Nephron (organoid): ENCODE data around the gene SQOR.

Experiments
- H3K27ac Mint-ChIP-seq, 3 experiments: 2 replicates each; pipeline ENCODE4 v1.8.0; 2020; ENCODE audit warnings: mixed read lengths in 3 of 3, mild to moderate bottlenecking in 2 of 3, moderate library complexity in 1 of 3
- H3K27me3 Mint-ChIP-seq: 2 replicates; pipeline ENCODE4 v1.8.0; 2021; ENCODE audit warnings: low read depth, mild to moderate bottlenecking, moderate library complexity, mixed read lengths
- H3K36me3 Mint-ChIP-seq: 2 replicates; pipeline ENCODE4 v1.8.0; 2020; ENCODE audit warnings: low read depth, mixed read lengths
- H3K4me1 Mint-ChIP-seq: 2 replicates; pipeline ENCODE4 v1.8.0; 2020; ENCODE audit warnings: mixed read lengths
- H3K4me3 Mint-ChIP-seq, 3 experiments: 2 replicates each; pipeline ENCODE4 v1.8.0; 2020; ENCODE audit warnings: mild to moderate bottlenecking in 3 of 3, mixed read lengths in 3 of 3, moderate library complexity in 2 of 3
- H3K9me3 Mint-ChIP-seq: 2 replicates; pipeline ENCODE4 v1.8.0; 2020; ENCODE audit warnings: mixed read lengths
- CTCF ChIP-seq, 3 experiments: fragments of 200-600 bp; sonication (generic); IDR thresholded peaks; one replicate each; pipeline ENCODE4 v1.5.0; 2021; ENCODE audit warnings: antibody characterized with exemption in 3 of 3; ENCODE audit not compliant: unreplicated experiment in 3 of 3

The SQOR gene

GRCh38 chr15:45616901-45617323 lies 17.9 kb upstream of the SQOR start:
- no peaks in the 10 kb centered on the region for H3K4me1 Mint-ChIP-seq
- no peak for TF ChIP-seq CTCF (IDR thresholded peaks at IDR 0.05; ENCODE audit: unreplicated experiment in 3 of 3)

DNA sequence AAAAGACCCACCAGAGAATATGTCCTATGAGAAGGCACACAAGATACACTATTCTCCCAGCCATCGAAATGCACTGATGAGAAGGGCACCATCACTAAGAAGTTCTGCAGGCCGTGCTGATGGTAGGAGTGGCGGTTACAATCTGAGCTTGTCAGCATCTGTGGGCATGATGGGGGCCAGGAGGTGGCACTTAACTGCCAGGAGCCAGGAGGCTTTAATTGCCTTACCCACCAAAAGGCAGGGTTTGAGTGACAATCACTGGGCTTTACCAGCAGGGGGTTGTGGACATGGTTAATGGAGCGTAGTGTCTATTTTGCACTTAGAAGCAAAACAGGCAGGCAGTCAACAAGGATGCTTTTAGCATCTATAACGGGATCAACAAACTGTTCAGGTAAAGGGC lies 16.0 kb upstream of the SQOR start:
- Mint-ChIP-seq H3K36me3 (no peaks in the 10 kb centered on the region), H3K27ac (no peak overlapping the region), H3K27me3 (peaks cover 5% of the 10 kb centered on the region), H3K9me3 (peaks cover 9% of the 10 kb centered on the region), H3K4me1 (no peaks in the 10 kb centered on the region), H3K4me3 (no peak overlapping the region)
- no peak for TF ChIP-seq CTCF (IDR thresholded peaks at IDR 0.05; ENCODE audit: unreplicated experiment in 3 of 3)

More at GRCh38 chr15:45616901-45617323, 17.9 kb upstream of the SQOR start:
- no peak overlapping the region for H3K27ac Mint-ChIP-seq
- H3K4me3 Mint-ChIP-seq, result no peak overlapping the region
- no peaks in the 10 kb centered on the region for H3K9me3 Mint-ChIP-seq
- no peaks in the 10 kb centered on the region for H3K36me3 Mint-ChIP-seq
- no peaks in the 10 kb centered on the region for H3K27me3 Mint-ChIP-seq

- Mint-ChIP-seq H3K27me3 (no peaks in the 10 kb centered on the region), H3K27ac (no peak overlapping the region), H3K9me3 (peaks cover 34% of the 10 kb centered on the region), H3K4me3 (no peak overlapping the region), H3K4me1 (no peaks in the 10 kb centered on the region), H3K36me3 (peaks cover 8% of the 10 kb centered on the region)
- TF ChIP-seq CTCF (IDR thresholded peaks at IDR 0.05; ENCODE audit: unreplicated experiment in 3 of 3), result no peak
Measured at GRCh38 chr15:45628136-45628535, 6.7 kb upstream of the SQOR start.

- peaks cover 17% of the 10 kb centered on the region for H3K9me3 Mint-ChIP-seq
- TF ChIP-seq CTCF (IDR thresholded peaks at IDR 0.05; ENCODE audit: unreplicated experiment in 3 of 3), result no peak
Measured at GRCh38 chr15:45630917-45631691, 3.7 kb upstream of the SQOR start.

GRCh38 chr15:45631776-45632175 lies 3.1 kb upstream of the SQOR start:
- no peak for TF ChIP-seq CTCF (IDR thresholded peaks at IDR 0.05; ENCODE audit: unreplicated experiment in 3 of 3)
- Mint-ChIP-seq H3K4me3 (peak overlapping the region in 1 of 3 experiments; percentile 39), H3K36me3 (peaks cover 4% of the 10 kb centered on the region), H3K4me1 (peaks cover 8% of the 10 kb centered on the region), H3K9me3 (peaks cover 10% of the 10 kb centered on the region), H3K27ac (peak overlapping the region; percentile 6 to 74 (median 65)), H3K27me3 (peaks cover 18% of the 10 kb centered on the region)

More at GRCh38 chr15:45630917-45631691, 3.7 kb upstream of the SQOR start:
- H3K4me3 Mint-ChIP-seq, result peak overlapping the region in 1 of 3 experiments; percentile 39
- H3K27ac Mint-ChIP-seq, result peak overlapping the region; percentile 6 to 74 (median 65)
- H3K27me3 Mint-ChIP-seq, result peaks cover 17% of the 10 kb centered on the region
- peaks cover 6% of the 10 kb centered on the region for H3K36me3 Mint-ChIP-seq
- H3K4me1 Mint-ChIP-seq, result peaks cover 8% of the 10 kb centered on the region

DNA sequence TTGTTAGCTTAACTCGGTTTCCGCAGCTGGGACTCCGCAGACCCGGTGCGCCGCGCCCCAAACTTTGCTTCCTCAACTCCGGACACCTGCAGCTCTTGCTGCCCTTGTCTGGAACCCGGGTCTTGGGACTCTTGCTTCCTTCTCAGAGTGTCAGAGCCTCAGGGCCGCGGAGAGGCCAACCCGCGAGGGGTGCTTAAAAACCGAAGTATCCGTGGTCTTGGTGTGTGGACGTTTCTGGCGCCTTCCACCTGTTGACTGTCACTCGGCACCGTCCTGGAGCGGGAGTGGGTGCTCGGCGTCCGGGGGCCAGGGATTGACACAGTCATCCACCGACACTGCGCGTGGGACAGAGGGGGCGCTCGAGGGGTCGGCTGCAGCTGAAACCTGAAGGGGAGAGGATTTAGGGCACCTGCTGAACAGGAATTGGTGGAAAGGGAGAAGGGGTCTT lies 386 bp downstream of the SQOR start:
- Mint-ChIP-seq H3K9me3 (no peaks in the 10 kb centered on the region), H3K27ac (peak overlapping the region; percentile 62 to 92 (median 87))

More for the DNA sequence above, 386 bp downstream of the SQOR start:
- Mint-ChIP-seq H3K36me3 (no peaks in the 10 kb centered on the region), H3K4me1 (peaks cover 21% of the 10 kb centered on the region), H3K27me3 (peaks cover 47% of the 10 kb centered on the region), H3K4me3 (peak overlapping the region; percentile 90 to 93 (median 91))
- TF ChIP-seq CTCF (IDR thresholded peaks at IDR 0.05; ENCODE audit: unreplicated experiment in 3 of 3), result peak; percentile 38 to 57 (median 46)
